Measurements from ENCODE around the gene DNAJB6. TPM values are rescaled to one million over a fixed set of nuclear protein-coding genes. Genes with fewer than 3 reads are reported as not detected.
"Not testable (repeated sequence)": the region's sequence is repeated elsewhere in the genome, so short reads cannot be mapped to it uniquely, and the experiment has no call there.

The DNAJB6 gene
- total RNA-seq, 3 donors from 2014 or later: 73.8 to 136 (median 101) TPM

- Histone ChIP-seq H3K27ac (no peak overlapping the region), H3K9me3 (peaks cover 0 to 6% of the 10 kb centered on the region in 2 donors), H3K4me3 (no peak overlapping the region), H3K36me3 (no peaks in the 10 kb centered on the region), H3K4me1 (no peaks in the 10 kb centered on the region), H3K27me3 (no peaks in the 10 kb centered on the region)
- peak in 1 of 2 donors; percentile 44 for DNase-seq (ENCODE audit: low spot score in 2 of 2)
- TF ChIP-seq POLR2A (IDR thresholded peaks at IDR 0.05): no peak
- intact Hi-C loops (cut with DNase I; ENCODE audit: low total_unique reads): no loop called here
These were observed 107.4 kb downstream of the DNAJB6 start for GRCh38 chr7:157444011-157444842.

- no peak overlapping the region for H3K4me3 ChIP-seq
- TF ChIP-seq CTCF (IDR thresholded peaks at IDR 0.05) (no peak), POLR2A (IDR thresholded peaks at IDR 0.05) (no peak), POLR2AphosphoS5 (IDR thresholded peaks at IDR 0.05) (no peak)
- no peak overlapping the region for H3K27ac ChIP-seq
- intact Hi-C loops (cut with DNase I; ENCODE audit: low total_unique reads): no loop called here
- DNase-seq (ENCODE audit: low spot score in 2 of 2): no peak
- no peaks in the 10 kb centered on the region for H3K4me1 ChIP-seq
- H3K36me3 ChIP-seq: no peaks in the 10 kb centered on the region
- H3K9me3 ChIP-seq: peaks cover 0 to 6% of the 10 kb centered on the region in 2 donors
- no peaks in the 10 kb centered on the region for H3K27me3 ChIP-seq
These were observed 108.0 kb downstream of the DNAJB6 start for GRCh38 chr7:157444843-157445135.

DNA sequence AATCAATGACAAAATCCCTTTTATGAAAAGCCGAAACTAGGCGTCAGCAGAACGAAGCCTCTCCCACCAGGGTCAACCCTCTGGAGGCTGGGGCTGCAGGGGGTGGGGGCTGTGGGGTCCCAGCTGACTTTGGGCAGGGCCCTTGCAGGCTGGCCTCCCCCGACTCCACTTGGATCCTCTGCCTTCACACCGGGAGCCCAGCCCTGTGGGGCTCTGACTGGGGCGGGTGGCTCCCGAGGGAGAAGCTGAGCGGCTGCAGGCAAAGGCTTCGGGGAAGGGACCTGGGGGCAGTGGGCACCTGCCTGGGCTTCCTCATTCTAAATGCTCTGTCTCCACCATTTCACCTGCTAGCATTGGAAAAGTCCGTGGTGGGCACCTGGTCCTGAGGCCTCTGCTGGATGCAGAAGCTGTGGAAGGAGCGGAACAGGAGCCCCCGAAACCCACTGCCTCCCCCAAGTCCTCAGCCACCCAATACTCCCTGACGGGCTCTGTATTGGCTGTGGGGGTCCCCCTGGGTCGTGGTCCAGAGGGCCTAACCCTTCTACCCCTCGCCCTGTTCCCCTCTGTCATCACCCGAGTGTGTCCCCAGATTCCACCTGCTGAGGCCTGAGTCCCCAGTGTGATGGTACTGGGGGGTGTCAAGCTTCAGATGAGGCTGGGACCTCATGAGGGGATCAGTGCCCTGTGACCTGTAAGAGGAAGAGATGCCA is 108.6 kb downstream of the DNAJB6 start:
- Histone ChIP-seq H3K27me3 (no peaks in the 10 kb centered on the region), H3K4me1 (no peaks in the 10 kb centered on the region), H3K36me3 (no peaks in the 10 kb centered on the region), H3K27ac (no peak overlapping the region), H3K4me3 (no peak overlapping the region), H3K9me3 (peaks cover 0 to 6% of the 10 kb centered on the region in 2 donors)
- intact Hi-C loops (cut with DNase I; ENCODE audit: low total_unique reads): no loop called here
- TF ChIP-seq CTCF (IDR thresholded peaks at IDR 0.05): no peak
- TF ChIP-seq POLR2AphosphoS5 (IDR thresholded peaks at IDR 0.05): no peak
- TF ChIP-seq POLR2A (IDR thresholded peaks at IDR 0.05): no peak
- peak in 1 of 2 donors; percentile 43 for DNase-seq (ENCODE audit: low spot score in 2 of 2)

- intact Hi-C loops (cut with DNase I; ENCODE audit: low total_unique reads): no loop called here
- Histone ChIP-seq H3K4me1 (no peaks in the 10 kb centered on the region), H3K27me3 (no peaks in the 10 kb centered on the region), H3K9me3 (peaks cover 0 to 6% of the 10 kb centered on the region in 2 donors), H3K4me3 (no peak overlapping the region), H3K27ac (no peak overlapping the region), H3K36me3 (no peaks in the 10 kb centered on the region)
- TF ChIP-seq CTCF (IDR thresholded peaks at IDR 0.05): no peak
- no peak for TF ChIP-seq POLR2AphosphoS5 (IDR thresholded peaks at IDR 0.05)
- no peak for TF ChIP-seq POLR2A (IDR thresholded peaks at IDR 0.05)
- DNase-seq (ENCODE audit: low spot score in 2 of 2): peak in 1 of 2 donors; percentile 33
These were observed 109.1 kb downstream of the DNAJB6 start for GRCh38 chr7:157445956-157446295.

GRCh38 chr7:157446322-157446721 is 109.5 kb downstream of the DNAJB6 start:
- Histone ChIP-seq H3K9me3 (peaks cover 0 to 6% of the 10 kb centered on the region in 2 donors), H3K4me3 (no peak overlapping the region), H3K27me3 (no peaks in the 10 kb centered on the region), H3K27ac (no peak overlapping the region), H3K36me3 (no peaks in the 10 kb centered on the region), H3K4me1 (no peaks in the 10 kb centered on the region)
- DNase-seq (ENCODE audit: low spot score in 2 of 2): peak in 1 of 2 donors; percentile 10
- intact Hi-C loops (cut with DNase I; ENCODE audit: low total_unique reads): no loop called here
- TF ChIP-seq POLR2A (IDR thresholded peaks at IDR 0.05) (no peak), CTCF (IDR thresholded peaks at IDR 0.05) (no peak), POLR2AphosphoS5 (IDR thresholded peaks at IDR 0.05) (no peak)

- H3K4me1 ChIP-seq: not testable (repeated sequence)
- DNase-seq (ENCODE audit: low spot score in 2 of 2): peak in 1 of 2 donors; percentile 24
These were observed 117.2 kb downstream of the DNAJB6 start for GRCh38 chr7:157454003-157454402.

More at GRCh38 chr7:157454003-157454402, 117.2 kb downstream of the DNAJB6 start:
- H3K9me3 ChIP-seq; H3K27me3 ChIP-seq; H3K4me3 ChIP-seq; H3K36me3 ChIP-seq; H3K27ac ChIP-seq; intact Hi-C loops (cut with DNase I; ENCODE audit: low total_unique reads): not testable (repeated sequence)
